Inferior parietal cortex (tissue), 1 donor: Measurements from ENCODE around the gene CIITA.

ENCODE experiments used
- DNase-seq: peaks from one replicate; pipeline ENCODE4 v3.0.0-alpha.2; 2016; ENCODE audit errors: extremely low spot score

Gene CIITA

DNA sequence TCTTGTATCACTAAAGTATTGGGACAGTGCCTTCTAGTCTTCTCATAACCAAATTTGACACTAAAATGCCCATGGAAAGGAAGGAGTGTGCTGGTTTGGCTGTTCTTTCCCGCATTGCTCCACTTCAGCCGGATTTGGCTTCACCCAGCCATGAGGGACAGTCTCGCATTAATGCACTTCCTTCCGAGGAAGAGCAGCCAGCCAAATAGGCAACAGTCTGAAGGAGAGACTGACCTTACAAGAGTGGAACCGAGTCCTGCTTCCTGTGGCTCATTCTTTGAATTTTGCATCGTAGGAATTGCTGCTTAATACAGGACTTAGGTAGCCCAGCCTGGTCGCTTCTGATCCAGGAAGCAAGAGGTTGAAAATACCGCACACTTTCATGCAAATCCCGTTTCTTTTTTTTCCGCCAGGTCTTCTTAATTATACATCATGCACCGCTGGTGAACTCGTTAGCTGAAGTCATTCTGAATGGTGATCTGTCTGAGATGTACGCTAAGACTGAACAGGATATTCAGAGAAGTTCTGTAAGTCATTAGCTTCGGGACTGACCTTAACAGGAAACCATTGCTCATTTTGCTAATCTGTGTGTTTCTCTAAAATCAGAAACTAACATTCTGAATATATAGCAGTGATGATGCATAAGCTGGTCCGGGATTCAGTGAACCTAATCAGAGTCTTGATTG is 105.6 kb downstream of the CIITA start:
- DNase-seq: no peak

DNA sequence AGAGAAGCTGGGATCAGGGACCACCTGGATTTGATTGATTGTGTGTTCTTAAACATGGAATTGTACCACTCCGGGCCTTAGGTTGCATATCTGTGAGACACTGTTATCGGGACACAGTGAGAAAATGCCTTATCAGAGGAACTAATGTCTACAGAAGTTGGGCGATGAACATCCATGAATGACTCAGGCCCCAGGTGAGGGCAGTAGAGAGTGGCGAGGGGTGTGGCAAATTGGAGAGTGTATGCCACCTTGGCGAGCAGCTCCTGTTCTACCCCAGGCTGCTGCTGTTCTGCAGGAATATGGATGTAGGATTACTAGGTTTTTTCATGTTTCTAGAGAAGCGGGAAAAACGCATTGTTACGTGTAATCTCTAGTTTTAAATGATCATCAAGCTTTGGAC is 106.2 kb downstream of the CIITA start:
- no peak for DNase-seq

DNA sequence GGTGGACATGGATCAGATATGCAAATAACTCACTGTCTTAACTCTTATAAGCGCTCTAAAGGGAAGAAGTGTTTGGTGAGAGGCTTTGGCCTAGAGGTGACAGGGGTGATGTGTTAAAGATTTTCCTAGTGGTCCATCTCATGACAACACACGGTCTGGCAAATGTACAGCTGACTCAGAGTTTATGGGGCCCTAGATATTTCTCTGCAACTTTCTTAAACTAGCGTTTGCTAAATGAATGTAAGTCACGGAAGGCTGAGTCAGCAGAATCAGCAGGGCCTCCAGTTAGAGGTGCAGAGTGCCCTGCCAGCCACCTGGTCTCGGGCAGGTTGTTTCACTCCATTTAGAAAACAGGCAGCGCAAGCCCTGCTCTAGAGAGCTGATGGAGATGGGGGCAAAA is 107.5 kb downstream of the CIITA start:
- DNase-seq: no peak
